HG02884 (cell line): ENCODE data around the gene CHMP1A.
"Not testable (repeated sequence)": the region's sequence is repeated elsewhere in the genome, so short reads cannot be mapped to it uniquely, and the experiment has no call there.

Experiments
- ATAC-seq: cut with Tn5 transposase; IDR thresholded peaks from one replicate; pipeline ENCODE4 v1.9.1; 2021; ENCODE audit warnings: mild to moderate bottlenecking, moderate library complexity; ENCODE audit not compliant: unreplicated experiment

The CHMP1A gene

GRCh38 chr16:89693289-89693731 lies 35.8 kb upstream of the CHMP1A start:
- no peak for ATAC-seq

- no peak for ATAC-seq
Observed at GRCh38 chr16:89691986-89692569, 34.6 kb upstream of the CHMP1A start.

GRCh38 chr16:89691231-89691985 lies 33.9 kb upstream of the CHMP1A start:
- ATAC-seq: no peak

GRCh38 chr16:89690392-89690901 lies 32.9 kb upstream of the CHMP1A start:
- ATAC-seq: no peak

GRCh38 chr16:89689621-89690020 lies 32.1 kb upstream of the CHMP1A start:
- ATAC-seq: not testable (repeated sequence)

GRCh38 chr16:89689142-89689541 lies 31.6 kb upstream of the CHMP1A start:
- ATAC-seq: no peak

- no peak for ATAC-seq
Observed at GRCh38 chr16:89688395-89688794, 30.9 kb upstream of the CHMP1A start.

GRCh38 chr16:89687092-89687940 lies 29.8 kb upstream of the CHMP1A start:
- peak; percentile 18 for ATAC-seq

GRCh38 chr16:89686520-89687091 lies 29.1 kb upstream of the CHMP1A start, which contains the start of gene CDK10:
Gene CDK10 (plus strand): TSS chr16:89686689. CDS start chr16:89686711, 22 bp downstream.
- peak; percentile 81 for ATAC-seq

- ATAC-seq: no peak
Observed at GRCh38 chr16:89685916-89686315, 28.4 kb upstream of the CHMP1A start.

- ATAC-seq: no peak
Observed at GRCh38 chr16:89678258-89678657, 20.8 kb upstream of the CHMP1A start.

- ATAC-seq: no peak
Observed at GRCh38 chr16:89672177-89672941, 14.9 kb upstream of the CHMP1A start.

GRCh38 chr16:89671565-89671964 lies 14.1 kb upstream of the CHMP1A start:
- ATAC-seq: not testable (repeated sequence)

- ATAC-seq: no peak
Observed at GRCh38 chr16:89670496-89671431, 13.3 kb upstream of the CHMP1A start.

- no peak for ATAC-seq
Observed at GRCh38 chr16:89669755-89670154, 12.2 kb upstream of the CHMP1A start.

GRCh38 chr16:89668790-89669158 lies 11.3 kb upstream of the CHMP1A start:
- ATAC-seq: no peak

- ATAC-seq: no peak
Observed at GRCh38 chr16:89667633-89668032, 10.1 kb upstream of the CHMP1A start.

- ATAC-seq: not testable (repeated sequence)
Observed at GRCh38 chr16:89667000-89667399, 9.5 kb upstream of the CHMP1A start.

- ATAC-seq: not testable (repeated sequence)
Observed at GRCh38 chr16:89664238-89664637, 6.7 kb upstream of the CHMP1A start.
